CD4-positive, alpha-beta T cell treated with Interleukin-12 subunit alpha and Interleukin-12 subunit beta, for 1 hour (primary cell): ENCODE measurements around the gene NMUR1.

Experiments
- DNase-seq: peaks from one replicate; pipeline ENCODE4 v3.0.0-alpha.2; 2020

Gene NMUR1

GRCh38 chr2:231524477-231525247, 5.6 kb downstream of the NMUR1 start:
- no peak for DNase-seq

- peak; percentile 46 for DNase-seq
These were observed 6.6 kb downstream of the NMUR1 start for GRCh38 chr2:231523451-231524285.

- DNase-seq, result no peak
These were observed 7.6 kb downstream of the NMUR1 start for GRCh38 chr2:231522418-231523180.

- no peak for DNase-seq
These were observed 8.8 kb downstream of the NMUR1 start for GRCh38 chr2:231521443-231521842.

- DNase-seq, result no peak
These were observed 10.2 kb downstream of the NMUR1 start for GRCh38 chr2:231519975-231520555.

- DNase-seq, result no peak
These were observed 11.5 kb downstream of the NMUR1 start for GRCh38 chr2:231518771-231519170.

- DNase-seq, result no peak
These were observed 14.6 kb downstream of the NMUR1 start for GRCh38 chr2:231515603-231516002.

- DNase-seq, result no peak
These were observed 15.3 kb downstream of the NMUR1 start for GRCh38 chr2:231514951-231515297.

GRCh38 chr2:231514225-231514950, 15.9 kb downstream of the NMUR1 start:
- peak; percentile 99 for DNase-seq

GRCh38 chr2:231513746-231514224, 16.5 kb downstream of the NMUR1 start:
- no peak for DNase-seq

GRCh38 chr2:231512222-231512621, 18.0 kb downstream of the NMUR1 start:
- DNase-seq, result no peak

- DNase-seq, result no peak
These were observed 26.5 kb downstream of the NMUR1 start for GRCh38 chr2:231503766-231504165.

- no peak for DNase-seq
These were observed 27.6 kb downstream of the NMUR1 start for GRCh38 chr2:231502596-231502995.

- DNase-seq, result no peak
These were observed 32.6 kb downstream of the NMUR1 start for GRCh38 chr2:231497651-231498050.

- no peak for DNase-seq
These were observed 35.6 kb downstream of the NMUR1 start for GRCh38 chr2:231494669-231495068.

- DNase-seq, result no peak
These were observed 39.4 kb downstream of the NMUR1 start for GRCh38 chr2:231490801-231491200.

GRCh38 chr2:231489990-231490389, 40.3 kb downstream of the NMUR1 start:
- peak; percentile 23 for DNase-seq

- DNase-seq, result no peak
These were observed 41.9 kb downstream of the NMUR1 start for GRCh38 chr2:231488331-231488730.

GRCh38 chr2:231486851-231487596, 43.2 kb downstream of the NMUR1 start:
- DNase-seq, result no peak

- peak; percentile 41 for DNase-seq
These were observed 46.6 kb downstream of the NMUR1 start for GRCh38 chr2:231483398-231484329.
